PC-3 (cell line): ENCODE measurements around the gene NDUFB5. TPM values are rescaled to one million over a fixed set of nuclear protein-coding genes. Genes with fewer than 3 reads are reported as not detected.

Experiments
- ATAC-seq: fragments of 200-7000 bp; cut with Tn5 transposase; 2 replicates; pipeline ENCODE4 v1.9.1; 2020; ENCODE audit warnings: mild to moderate bottlenecking, moderate library complexity
- BruUV-seq: library from RNA; stranded (reverse); fragments of 400-500 nt; replicated peaks from 2 replicates; lab custom pipeline; 2021; lab: Mats Ljungman, UMichigan
- CTCF ChIA-PET: fragments of 300-600 bp; sonication (Branson Sonifier 250); formaldehyde crosslinking; loops from one replicate; lab custom pipeline; 2022; ENCODE audit warnings: antibody characterized with exemption; lab: Charles Lee
- POLR2A ChIA-PET: fragments of 300-600 bp; sonication (Branson Sonifier 250); formaldehyde crosslinking; loops from one replicate; lab custom pipeline; 2022; ENCODE audit warnings: antibody characterized with exemption; ENCODE audit not compliant: unreplicated experiment; lab: Charles Lee
- DNase-seq: peaks from one replicate; pipeline ENCODE4 v3.0.0-alpha.2; 2015
- H2AFZ ChIP-seq: fragments of 300-600 bp; sonication (generic); 2 replicates; pipeline ENCODE4 v1.6.0; 2016; ENCODE audit warnings: antibody characterized with exemption, low read length
- H3F3A ChIP-seq: fragments of 300-600 bp; sonication (generic); one replicate; pipeline ENCODE4 v1.6.0; 2017; ENCODE audit warnings: antibody characterized with exemption, low read length, control low read depth, mild to moderate bottlenecking; ENCODE audit not compliant: unreplicated experiment
- H3K27ac ChIP-seq: fragments of 300-600 bp; sonication (generic); 2 replicates; pipeline ENCODE4 v1.5.1; 2016; ENCODE audit warnings: mild to moderate bottlenecking, low read length
- H3K27me3 ChIP-seq: fragments of 300-600 bp; sonication (generic); 2 replicates; pipeline ENCODE4 v1.6.1; 2016; ENCODE audit warnings: low read length, mixed read lengths
- H3K36me3 ChIP-seq: fragments of 300-600 bp; sonication (generic); 2 replicates; pipeline ENCODE4 v1.6.1; 2016; ENCODE audit warnings: low read depth, mixed run types, low read length, mixed read lengths
- H3K4me1 ChIP-seq: fragments of 300-600 bp; sonication (generic); 2 replicates; pipeline ENCODE4 v1.5.1; 2016; ENCODE audit warnings: low read length; ENCODE audit not compliant: insufficient read depth
- H3K4me2 ChIP-seq: fragments of 300-600 bp; sonication (generic); 2 replicates; pipeline ENCODE4 v1.6.0; 2016; ENCODE audit warnings: low read length
- H3K4me3 ChIP-seq: fragments of 300-600 bp; sonication (generic); 2 replicates; pipeline ENCODE4 v1.5.1; 2016; ENCODE audit warnings: mild to moderate bottlenecking, low read length, mixed read lengths
- H3K79me2 ChIP-seq: fragments of 300-600 bp; sonication (generic); 2 replicates; pipeline ENCODE4 v1.6.1; 2017; ENCODE audit warnings: low read length, mixed read lengths
- H3K9ac ChIP-seq: fragments of 300-600 bp; sonication (generic); 2 replicates; pipeline ENCODE4 v1.6.0; 2016; ENCODE audit warnings: mild to moderate bottlenecking, low read length
- H3K9me2 ChIP-seq: fragments of 300-600 bp; sonication (generic); replicated peaks from 2 replicates; pipeline ENCODE4 v1.6.1; 2016; ENCODE audit warnings: mixed run types, low read length, mixed read lengths
- H3K9me3 ChIP-seq: fragments of 300-600 bp; sonication (generic); 2 replicates; pipeline ENCODE4 v1.6.1; 2016; ENCODE audit warnings: low read length, mixed read lengths
- H4K20me1 ChIP-seq: fragments of 300-600 bp; sonication (generic); 2 replicates; pipeline ENCODE4 v1.6.1; 2016; ENCODE audit warnings: low read length, mixed read lengths
- CTCF ChIP-seq: fragments of 300-600 bp; sonication (generic); conservative IDR thresholded peaks from 2 replicates; pipeline ENCODE4 v1.5.1; 2017; ENCODE audit warnings: antibody characterized with exemption, low read depth, mild to moderate bottlenecking, low read length
- EZH2 ChIP-seq: fragments of 300-600 bp; sonication (generic); IDR thresholded peaks from one replicate; pipeline ENCODE4 v1.6.1; 2017; ENCODE audit warnings: antibody characterized with exemption, mild to moderate bottlenecking, low read length; ENCODE audit not compliant: unreplicated experiment
- EZH2phosphoT487 ChIP-seq: fragments of 300-600 bp; sonication (generic); IDR thresholded peaks from 2 replicates; pipeline ENCODE4 v1.6.1; 2018; ENCODE audit warnings: mild to moderate bottlenecking, antibody characterized with exemption, low read length, borderline replicate concordance
- intact Hi-C: fragments of 100-400 bp; cut with micrococcal nuclease; formaldehyde crosslinking; loops from 2 replicates; pipeline ENCODE4 v1.9.0; 2023
- total RNA-seq: library from RNA; depleted of rRNA; stranded (reverse); fragments of >200 nt; gene quantifications from 2 replicates; pipeline ENCODE4 v1.2.3, GENCODE V29; 2014

Gene NDUFB5
- total RNA-seq, 1 experiment from 2014 or later: 126 TPM

- no TSS peak for BruUV-seq
- POLR2A ChIA-PET: no interaction called here
- no peak for TF ChIP-seq EZH2phosphoT487
- TF ChIP-seq EZH2: no peak
- TF ChIP-seq CTCF: no peak
- DNase-seq: peak; percentile 43
- Histone ChIP-seq H3K36me3 (no peaks in the 10 kb centered on the region), H3K9me3 (no peaks in the 10 kb centered on the region), H3K4me3 (no peak overlapping the region), H3K27ac (no peak overlapping the region), H4K20me1 (peaks cover 6% of the 10 kb centered on the region; the same call in 1 of the 2 replicates), H3K79me2 (peaks cover 88% of the 10 kb centered on the region), H3K4me2 (no peak overlapping the region), H3K27me3 (no peaks in the 10 kb centered on the region), H3K9me2 (no peaks in the 10 kb centered on the region), H3K9ac (no peak overlapping the region), H3K4me1 (peaks cover 24% of the 10 kb centered on the region), H2AFZ (no peak overlapping the region), H3F3A (no peaks in the 10 kb centered on the region)
- intact Hi-C loops: no loop called here
- ATAC-seq: no peak
- CTCF ChIA-PET: no interaction called here
These were observed 67.2 kb downstream of the NDUFB5 start for GRCh38 chr3:179671747-179672242.

- H3K4me2 ChIP-seq: peak overlapping the region; percentile 68
- no peak overlapping the region for H2AFZ ChIP-seq
- CTCF ChIA-PET: no interaction called here
- peaks cover 8% of the 10 kb centered on the region; the same call in 1 of the 2 replicates for H4K20me1 ChIP-seq
- DNase-seq (peak; percentile 86), ATAC-seq (peak; percentile 73)
- intact Hi-C loops: no loop called here
- TF ChIP-seq EZH2 (no peak), EZH2phosphoT487 (no peak), CTCF (no peak)
- peak overlapping the region; percentile 58 for H3K27ac ChIP-seq
- H3K4me3 ChIP-seq: peak overlapping the region; percentile 32; the same call in 1 of the 2 replicates
- H3K27me3 ChIP-seq: no peaks in the 10 kb centered on the region
- POLR2A ChIA-PET: no interaction called here
- no peaks in the 10 kb centered on the region for H3F3A ChIP-seq
- H3K79me2 ChIP-seq: peaks cover 88% of the 10 kb centered on the region
- no peak overlapping the region for H3K9ac ChIP-seq
- H3K36me3 ChIP-seq: no peaks in the 10 kb centered on the region
- H3K9me2 ChIP-seq: no peaks in the 10 kb centered on the region
- peaks cover 24% of the 10 kb centered on the region for H3K4me1 ChIP-seq
- H3K9me3 ChIP-seq: no peaks in the 10 kb centered on the region
- BruUV-seq: no TSS peak
These were observed 68.3 kb downstream of the NDUFB5 start for GRCh38 chr3:179672918-179673317.

GRCh38 chr3:179673523-179673922 is 68.9 kb downstream of the NDUFB5 start:
- intact Hi-C loops: no loop called here
- Histone ChIP-seq H2AFZ (no peak overlapping the region), H3K36me3 (no peaks in the 10 kb centered on the region), H3K4me1 (peaks cover 24% of the 10 kb centered on the region), H4K20me1 (peaks cover 11% of the 10 kb centered on the region; the same call in 1 of the 2 replicates), H3F3A (no peaks in the 10 kb centered on the region), H3K9me2 (no peaks in the 10 kb centered on the region), H3K4me2 (peak overlapping the region; percentile 68), H3K4me3 (peak overlapping the region; percentile 32; the same call in 1 of the 2 replicates), H3K9me3 (no peaks in the 10 kb centered on the region), H3K79me2 (peaks cover 88% of the 10 kb centered on the region), H3K27ac (peak overlapping the region; percentile 58), H3K27me3 (no peaks in the 10 kb centered on the region), H3K9ac (no peak overlapping the region)
- BruUV-seq: no TSS peak
- DNase-seq (no peak), ATAC-seq (no peak)
- CTCF ChIA-PET: no interaction called here
- TF ChIP-seq EZH2phosphoT487: no peak
- no peak for TF ChIP-seq EZH2
- TF ChIP-seq CTCF: no peak
- POLR2A ChIA-PET: no interaction called here
